Subcutaneous preadipocyte (primary cell): ENCODE data around the gene RHNO1. TPM values are rescaled to one million over a fixed set of nuclear protein-coding genes. Genes with fewer than 3 reads are reported as not detected.

ENCODE experiments used
- total RNA-seq: library from RNA; depleted of rRNA; stranded (reverse); fragments of >200 nt; gene quantifications from 2 replicates; pipeline ENCODE4 v1.2.3, GENCODE V29; 2012

The RHNO1 gene, protein sequence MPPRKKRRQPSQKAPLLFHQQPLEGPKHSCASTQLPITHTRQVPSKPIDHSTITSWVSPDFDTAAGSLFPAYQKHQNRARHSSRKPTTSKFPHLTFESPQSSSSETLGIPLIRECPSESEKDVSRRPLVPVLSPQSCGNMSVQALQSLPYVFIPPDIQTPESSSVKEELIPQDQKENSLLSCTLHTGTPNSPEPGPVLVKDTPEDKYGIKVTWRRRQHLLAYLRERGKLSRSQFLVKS
- total RNA-seq: 16.5 and 27.8 TPM in 2 replicates

DNA sequence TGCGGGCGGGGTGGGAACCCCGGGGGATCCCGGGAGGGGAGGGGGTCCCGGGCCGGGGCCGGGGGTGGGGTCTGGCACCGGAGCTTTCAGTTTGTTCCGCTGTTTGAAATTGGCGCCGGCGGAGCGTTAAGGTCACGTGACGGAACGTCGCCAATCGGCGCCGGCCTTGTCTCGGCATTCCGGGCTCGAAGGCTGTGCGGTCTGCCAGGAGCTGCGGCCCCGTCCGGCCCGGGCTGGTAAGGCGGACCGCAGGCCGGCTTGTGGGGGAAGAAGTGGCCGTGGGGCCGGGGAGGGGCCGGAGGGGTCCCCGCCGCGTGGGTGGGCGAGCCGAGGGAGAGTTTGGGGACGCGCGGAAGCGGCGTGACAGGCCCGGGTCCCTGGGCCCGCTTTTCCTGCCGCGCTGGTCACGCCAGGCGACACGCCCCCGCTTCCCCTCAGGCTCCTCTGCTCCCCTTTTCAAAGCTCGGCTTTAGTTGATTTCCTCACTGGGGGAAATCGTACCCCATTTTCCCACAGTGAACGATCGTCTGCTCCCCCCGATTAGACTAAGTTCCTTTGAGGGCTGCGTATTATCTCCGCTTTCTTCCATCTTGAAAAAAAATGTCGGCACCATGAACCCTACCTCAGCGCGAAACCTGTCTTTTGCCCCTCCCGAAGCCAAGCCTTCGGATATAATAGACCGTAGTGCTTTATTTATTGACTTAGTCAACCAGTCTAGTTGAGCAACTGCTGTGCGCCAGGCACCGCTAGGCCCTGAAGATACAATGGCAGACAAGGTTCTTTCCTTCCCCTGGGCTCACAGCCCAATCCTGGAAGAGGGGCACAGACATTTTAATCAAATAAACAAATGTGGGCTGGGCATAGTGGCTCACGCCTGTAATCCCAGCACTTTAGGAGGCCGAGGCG is at the start of gene RHNO1, which contains the start of gene FOXM1:
RHNO1 (plus strand) TSS at position 177 of the 906 bp plus-strand sequence. CDS start 8,144 bp downstream, outside the sequence.
FOXM1 (minus strand) TSS at position 128 of the 906 bp plus-strand sequence. CDS start 2,696 bp downstream, outside the sequence.

DNA sequence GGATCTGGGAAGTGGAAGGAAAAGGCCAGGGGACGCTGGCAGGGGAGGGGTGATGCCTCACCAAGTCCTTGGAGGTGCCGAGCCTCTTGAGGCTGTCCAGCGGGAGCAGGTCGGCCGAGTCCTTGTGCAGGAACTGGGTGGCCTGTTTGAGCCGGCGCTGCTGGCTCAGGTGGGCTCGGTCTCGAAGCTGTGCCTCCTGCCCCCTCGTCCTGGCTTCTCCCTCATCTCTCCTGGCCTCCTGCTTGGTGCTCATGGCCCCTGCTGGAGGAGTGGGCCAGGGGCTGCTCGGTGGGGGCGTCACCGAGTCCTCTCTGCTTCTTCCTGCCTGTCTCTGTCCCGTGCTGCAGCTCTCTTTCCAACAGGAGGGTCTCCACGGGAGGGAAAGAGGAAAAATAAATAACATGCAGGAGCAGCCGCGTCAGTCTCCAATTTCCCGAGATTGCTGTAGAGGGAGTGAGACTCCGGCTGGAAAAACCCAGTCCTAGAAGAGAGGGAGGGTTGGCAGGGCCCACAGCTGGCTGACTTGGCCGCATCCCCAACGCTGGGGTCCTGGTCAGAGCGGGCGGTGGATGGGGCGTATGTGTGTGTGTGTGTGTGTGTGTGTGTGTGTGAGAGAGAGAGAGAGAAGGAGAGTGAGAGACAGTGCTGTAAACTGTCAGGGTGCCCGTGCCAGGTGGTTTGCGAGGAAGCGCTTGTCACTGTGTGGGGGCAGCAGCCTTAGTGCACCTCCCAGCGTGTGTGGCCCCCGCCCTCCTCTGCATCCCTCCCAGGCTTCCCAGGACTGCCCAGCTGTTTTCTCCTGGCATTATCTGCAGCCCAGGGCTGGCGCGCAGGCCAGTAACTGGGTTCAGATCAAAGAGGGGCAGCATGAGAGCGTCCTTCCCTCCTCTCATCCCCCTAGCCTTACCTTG is 42.2 kb upstream of the RHNO1 start, which contains the start of gene NRIP2:
NRIP2 (minus strand) TSS at position 455 of the 911 bp plus-strand sequence; CDS start at position 403, 52 bp downstream.

DNA sequence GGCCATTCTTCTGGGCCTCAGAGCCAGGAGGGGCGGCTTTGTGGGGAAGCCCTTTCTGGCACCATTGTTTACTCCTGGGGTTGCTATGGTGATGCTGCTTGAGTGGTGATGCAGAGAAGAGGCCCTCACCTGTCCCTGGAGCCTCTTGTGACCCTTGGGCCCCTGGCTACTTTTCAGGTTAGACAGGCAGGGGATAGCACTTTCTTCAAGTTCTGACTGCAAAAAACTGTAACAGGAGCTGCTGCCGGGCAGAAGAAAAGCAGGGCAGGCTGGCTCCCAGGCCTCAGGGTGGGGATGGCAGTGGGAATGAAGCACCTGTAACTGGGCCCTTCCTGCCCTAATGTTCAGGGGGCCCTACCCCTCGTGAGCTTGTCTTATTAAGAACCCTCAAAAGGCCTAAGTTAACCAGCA is 20.0 kb upstream of the RHNO1 start, which contains the start of gene TEX52:
TEX52 (minus strand) TSS at position 19 of the 411 bp plus-strand sequence; CDS start at position 6, 13 bp downstream.

DNA sequence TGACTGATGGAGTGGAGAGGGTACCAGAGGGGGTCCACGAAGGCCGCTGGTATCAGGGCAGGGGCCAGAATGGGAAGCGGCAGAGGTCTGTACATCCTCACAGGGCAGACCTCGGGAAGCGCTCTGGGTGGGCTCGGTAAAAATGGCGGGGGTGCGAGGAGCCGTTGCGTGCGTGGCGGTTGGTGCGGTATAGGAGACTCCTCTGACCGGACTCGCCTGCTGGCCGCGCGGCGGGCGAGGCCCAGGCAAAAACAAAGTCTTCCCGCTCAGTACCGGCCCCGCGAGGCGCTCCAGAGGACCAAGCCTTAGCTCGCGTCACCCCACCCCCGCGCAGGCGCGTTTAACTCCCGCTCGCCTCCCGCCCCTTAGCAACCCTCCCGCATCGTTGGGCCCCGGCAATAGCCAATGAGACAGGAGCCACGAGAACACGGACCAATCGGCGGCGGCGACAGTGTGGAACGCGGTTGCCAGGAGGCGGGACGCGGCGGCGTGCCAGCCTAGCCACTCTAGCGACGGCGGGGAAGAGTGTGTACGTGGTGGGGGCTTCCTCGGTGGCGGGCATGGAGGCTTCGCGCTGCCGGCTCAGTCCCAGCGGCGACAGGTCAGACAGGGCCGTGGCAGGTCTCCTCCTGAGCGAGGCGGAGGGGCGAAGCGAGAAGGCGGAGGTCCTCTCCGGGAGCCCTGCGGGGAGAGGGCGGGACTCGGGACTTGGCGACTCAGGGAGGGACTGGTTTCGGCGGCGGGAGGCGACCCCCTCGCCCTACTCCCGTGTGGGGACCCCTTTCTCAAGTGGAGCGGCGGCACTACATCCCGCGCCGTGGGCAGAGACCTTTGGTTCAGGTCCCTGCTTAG is 13.6 kb downstream of the RHNO1 start, which contains the start of gene TULP3:
TULP3 (plus strand) TSS at position 504 of the 852 bp plus-strand sequence; CDS start at position 561, 57 bp downstream.

Other genes with a start within 250 kb of the RHNO1 start
- gene FKBP4, start 82.3 kb upstream of the RHNO1 start, total RNA-seq: 35.6 and 49.3 TPM in 2 replicates
- 20.2 and 23.9 TPM in 2 replicates for gene ITFG2, start 64.6 kb upstream of the RHNO1 start, total RNA-seq
- gene NRIP2, start 42.2 kb upstream of the RHNO1 start, total RNA-seq: under 0.01 TPM in 1 of 2 replicates, not detected in the other
- not detected in 2 replicates for gene TEX52, start 20.2 kb upstream of the RHNO1 start, total RNA-seq
- gene FOXM1, start within 50 bp of the RHNO1 start, total RNA-seq: 24.6 and 26.2 TPM in 2 replicates
- gene TULP3, start 13.7 kb downstream of the RHNO1 start, total RNA-seq: 36.7 and 43.8 TPM in 2 replicates
- gene TEAD4, start 82.2 kb downstream of the RHNO1 start, total RNA-seq: 16.9 and 22.7 TPM in 2 replicates
- 4.4 and 4.7 TPM in 2 replicates for gene TSPAN9, start 200.2 kb downstream of the RHNO1 start, total RNA-seq